Naive thymus-derived CD4-positive, alpha-beta T cell (primary cell): ENCODE data around the gene MAPKAP1. TPM values are rescaled to one million over a fixed set of nuclear protein-coding genes. Genes with fewer than 3 reads are reported as not detected.

ENCODE experiments used
- ATAC-seq: fragments of 150-1000 bp; cut with Tn5 transposase; 2 replicates; pipeline ENCODE4 v1.10.0; 2021; ENCODE audit warnings: mild to moderate bottlenecking, moderate library complexity
- CTCF ChIA-PET: fragments of 350-600 bp; sonication (Branson Sonifier 250); formaldehyde crosslinking; loops from one replicate; lab custom pipeline; 2021; ENCODE audit warnings: antibody characterized with exemption; lab: Charles Lee
- POLR2A ChIA-PET: fragments of 350-600 bp; sonication (Branson Sonifier 250); formaldehyde crosslinking; loops from one replicate; lab custom pipeline; 2021; ENCODE audit warnings: antibody characterized with exemption, inconsistent platforms; lab: Charles Lee
- DNase-seq, 9 donors: peaks; one replicate each; pipeline versions ENCODE4 v3.0.0 to v3.0.0-alpha.2; 2020 to 2022; ENCODE audit warnings: mixed read lengths in 1 of 9
- H3K27ac ChIP-seq: one replicate; pipeline ENCODE4 v1.7.0; 2013; ENCODE audit warnings: mild to moderate bottlenecking, low read depth, low read length, moderate library complexity
- H3K27me3 ChIP-seq, 2 donors: one replicate each; pipeline ENCODE4 v1.7.0; 2013; ENCODE audit warnings: low read length in 2 of 2, mild to moderate bottlenecking in 2 of 2, moderate library complexity in 2 of 2; ENCODE audit not compliant: control insufficient read depth in 2 of 2, insufficient read depth in 2 of 2
- H3K36me3 ChIP-seq, 3 experiments: 1 replicate in 2 of 3; 2 replicates in 1 of 3; pipeline ENCODE4 v1.7.0; 2013; ENCODE audit warnings: low read length in 3 of 3, mild to moderate bottlenecking in 3 of 3, moderate library complexity in 1 of 3; ENCODE audit not compliant: insufficient read depth in 3 of 3, control insufficient read depth in 2 of 3
- H3K4me1 ChIP-seq, 2 donors: one replicate each; pipeline ENCODE4 v1.7.0; 2013; ENCODE audit warnings: low read length in 2 of 2, mild to moderate bottlenecking in 2 of 2, moderate library complexity in 1 of 2; ENCODE audit not compliant: control insufficient read depth in 2 of 2, insufficient read depth in 2 of 2
- H3K4me3 ChIP-seq: 2 replicates; pipeline ENCODE4 v1.7.0; 2013; ENCODE audit warnings: mild to moderate bottlenecking, low read length
- H3K9me3 ChIP-seq, 3 experiments: 1 replicate in 2 of 3; 2 replicates in 1 of 3; pipeline ENCODE4 v1.7.0; 2013; ENCODE audit warnings: low read length in 3 of 3; ENCODE audit not compliant: control insufficient read depth in 2 of 3
- H3K27ac Mint-ChIP-seq, 9 donors: one replicate each; pipeline ENCODE4 v1.8.0; 2020 to 2022; ENCODE audit warnings: mixed read lengths in 9 of 9, mild to moderate bottlenecking in 8 of 9, moderate library complexity in 5 of 9, inconsistent platforms in 2 of 9
- H3K27me3 Mint-ChIP-seq, 5 donors: one replicate each; pipeline ENCODE4 v1.8.0; 2021 to 2022; ENCODE audit warnings: mixed read lengths in 5 of 5, mild to moderate bottlenecking in 1 of 5
- H3K36me3 Mint-ChIP-seq, 5 donors: one replicate each; pipeline ENCODE4 v1.8.0; 2020 to 2022; ENCODE audit warnings: mixed read lengths in 5 of 5, mild to moderate bottlenecking in 3 of 5, inconsistent platforms in 1 of 5
- H3K4me1 Mint-ChIP-seq, 7 donors: one replicate each; pipeline ENCODE4 v1.8.0; 2020 to 2022; ENCODE audit warnings: mixed read lengths in 7 of 7, mild to moderate bottlenecking in 3 of 7, inconsistent platforms in 1 of 7
- H3K4me3 Mint-ChIP-seq, 10 donors: one replicate each; pipeline ENCODE4 v1.8.0; 2020 to 2022; ENCODE audit warnings: mild to moderate bottlenecking in 10 of 10, mixed read lengths in 10 of 10, moderate library complexity in 6 of 10, inconsistent platforms in 2 of 10
- H3K9me3 Mint-ChIP-seq, 11 donors: one replicate each; pipeline ENCODE4 v1.8.0; 2020 to 2022; ENCODE audit warnings: mixed read lengths in 11 of 11, mild to moderate bottlenecking in 4 of 11, inconsistent platforms in 1 of 11, moderate library complexity in 1 of 11
- intact Hi-C, 2 donors: fragments of 100-400 bp; cut with micrococcal nuclease; formaldehyde crosslinking; loops; one replicate each; pipeline ENCODE4 v1.15.1; 2023
- polyA plus RNA-seq, 2 donors: library from polyadenylated mRNA; unstranded; fragments of 300-500 nt; fragmentation: Illumina TruSeq; gene quantifications; one replicate each; pipeline ENCODE4 v1.2.3, GENCODE V29; 2021
- total RNA-seq, 6 experiments: library from RNA in 5 of 6; stranded (reverse) in 5 of 6; gene quantifications; 1 replicate in 5 of 6; 2 replicates in 1 of 6; pipeline ENCODE4 v1.2.3 and lab custom pipeline; 2021 to 2026

The MAPKAP1 gene
- total and polyA plus RNA-seq, 7 experiments from 2014 or later: 41.3 to 73.6 (median 55.8) TPM

DNA sequence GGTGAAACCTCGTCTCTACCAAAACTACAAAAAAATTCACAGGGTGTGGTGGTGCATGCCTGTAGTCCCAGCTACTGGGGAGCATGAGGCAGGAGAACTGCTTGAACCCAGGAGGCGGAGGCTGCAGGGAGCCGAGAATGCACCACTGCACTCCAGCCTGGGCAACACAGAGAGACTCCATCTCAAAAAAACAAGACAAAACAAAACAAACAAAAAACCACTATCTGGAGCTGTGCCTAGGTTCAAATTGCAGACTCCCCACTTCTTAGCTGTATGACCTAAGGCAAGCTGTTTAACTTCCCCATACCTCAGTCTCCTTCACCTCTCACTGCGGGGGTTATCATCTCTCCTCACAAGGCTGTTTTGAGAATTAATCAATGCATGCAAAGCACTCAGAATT lies 68.0 kb downstream of the MAPKAP1 start:
- ATAC-seq (no peak), DNase-seq (no peak)
- intact Hi-C loops: no loop called here
- H3K4me1 Mint-ChIP-seq: peaks cover 18 to 55% (median 40%) of the 10 kb centered on the region in 7 donors
- Histone ChIP-seq H3K36me3 (no peaks in the 10 kb centered on the region), H3K4me1 (peaks cover 0 to 4% of the 10 kb centered on the region in 2 donors), H3K9me3 (no peaks in the 10 kb centered on the region), H3K27me3 (no peaks in the 10 kb centered on the region), H3K27ac (no peak overlapping the region), H3K4me3 (no peak overlapping the region)
- peak overlapping the region in 1 of 9 donors; percentile 37 for H3K27ac Mint-ChIP-seq
- H3K27me3 Mint-ChIP-seq: no peaks in the 10 kb centered on the region
- H3K36me3 Mint-ChIP-seq: peaks cover 7 to 23% (median 15%) of the 10 kb centered on the region in 5 donors
- POLR2A ChIA-PET: no interaction called here
- no peak overlapping the region for H3K4me3 Mint-ChIP-seq
- no peaks in the 10 kb centered on the region for H3K9me3 Mint-ChIP-seq
- CTCF ChIA-PET: no interaction called here

GRCh38 chr9:125638239-125639045 lies 68.6 kb downstream of the MAPKAP1 start:
- no peak overlapping the region for H3K27ac ChIP-seq
- no peak overlapping the region for H3K4me3 ChIP-seq
- Mint-ChIP-seq H3K9me3 (no peaks in the 10 kb centered on the region), H3K36me3 (peaks cover 7 to 19% (median 13%) of the 10 kb centered on the region in 5 donors), H3K4me3 (no peak overlapping the region), H3K27ac (peak overlapping the region in 1 of 9 donors; percentile 55), H3K4me1 (peaks cover 18 to 59% (median 43%) of the 10 kb centered on the region in 7 donors), H3K27me3 (no peaks in the 10 kb centered on the region)
- ATAC-seq: no peak
- H3K4me1 ChIP-seq: peaks cover 0 to 4% of the 10 kb centered on the region in 2 donors
- POLR2A ChIA-PET: no interaction called here
- H3K27me3 ChIP-seq: no peaks in the 10 kb centered on the region
- intact Hi-C loops: no loop called here
- no peak for DNase-seq
- H3K9me3 ChIP-seq: no peaks in the 10 kb centered on the region
- CTCF ChIA-PET: no interaction called here
- H3K36me3 ChIP-seq: no peaks in the 10 kb centered on the region

DNA sequence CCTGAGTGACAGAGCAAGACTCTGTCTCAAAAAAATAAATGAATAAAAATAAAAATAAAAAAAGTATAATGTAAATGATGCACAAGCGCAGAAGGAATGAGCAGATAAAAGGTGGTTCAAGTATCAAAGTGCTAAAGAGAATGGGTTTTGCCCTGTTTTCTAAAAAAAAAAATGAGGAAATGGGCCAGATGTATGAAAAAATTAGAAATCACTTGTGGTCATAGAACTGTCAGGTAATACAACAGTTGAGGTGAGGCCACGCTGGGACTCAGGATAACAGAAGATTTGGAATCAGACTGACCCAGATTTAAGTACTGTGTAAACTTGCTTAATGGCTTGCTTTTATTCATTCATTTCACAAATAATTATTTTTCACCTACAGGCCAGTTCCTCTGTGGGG lies 69.8 kb downstream of the MAPKAP1 start:
- H3K27me3 ChIP-seq: no peaks in the 10 kb centered on the region
- intact Hi-C loops: no loop called here
- Mint-ChIP-seq H3K4me1 (peaks cover 26 to 68% (median 53%) of the 10 kb centered on the region in 7 donors), H3K36me3 (peaks cover 7 to 19% (median 10%) of the 10 kb centered on the region in 5 donors), H3K27me3 (no peaks in the 10 kb centered on the region), H3K27ac (no peak overlapping the region), H3K4me3 (no peak overlapping the region), H3K9me3 (no peaks in the 10 kb centered on the region)
- no peaks in the 10 kb centered on the region for H3K36me3 ChIP-seq
- H3K4me1 ChIP-seq: peaks cover 9 to 14% of the 10 kb centered on the region in 2 donors
- ATAC-seq: no peak
- ChIA-PET CTCF (interaction anchor here (0.6 kb wide), 1 partner anchor 847 kb away, joined by 3 read pairs; no protein-coding TSS in a partner anchor), POLR2A (no interaction called here)
- no peak overlapping the region for H3K27ac ChIP-seq
- no peak overlapping the region for H3K4me3 ChIP-seq
- H3K9me3 ChIP-seq: no peaks in the 10 kb centered on the region
- DNase-seq: no peak

GRCh38 chr9:125635888-125636287 lies 71.1 kb downstream of the MAPKAP1 start:
- no peak overlapping the region for H3K27ac ChIP-seq
- peak overlapping the region in 1 of 10 donors; percentile 10 for H3K4me3 Mint-ChIP-seq

DNA sequence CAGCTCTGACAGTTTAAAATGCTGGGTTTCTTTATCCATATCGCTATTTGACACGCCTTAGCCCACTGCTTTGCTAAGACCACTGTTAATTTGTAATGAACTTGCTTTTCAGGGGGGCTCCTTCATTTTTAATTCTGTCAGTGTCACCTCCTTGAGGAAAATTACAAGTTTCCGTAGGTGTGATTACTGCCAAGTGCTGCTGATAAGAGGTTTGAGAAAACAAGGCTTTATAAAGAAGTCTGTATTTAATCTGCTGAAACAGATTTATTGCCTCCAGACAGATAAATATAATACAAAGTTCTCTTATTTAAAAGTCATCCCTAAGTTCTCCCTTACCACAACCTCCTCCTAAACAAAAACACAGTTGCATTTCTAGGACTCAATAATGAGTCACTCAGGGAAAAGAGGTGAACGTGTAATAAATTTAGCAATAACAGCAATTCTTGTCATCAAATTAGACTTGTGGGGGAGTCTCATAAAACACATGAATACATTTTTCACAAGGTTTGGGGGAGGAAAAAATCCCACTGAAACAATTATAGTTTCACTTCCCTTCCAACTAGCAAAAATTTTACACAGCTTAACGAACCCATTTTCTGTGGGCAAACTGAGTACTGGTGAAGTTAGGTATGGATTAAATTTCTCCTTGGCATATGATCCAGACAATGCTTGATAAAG lies 72.8 kb downstream of the MAPKAP1 start:
- peaks cover 7 to 18% (median 7%) of the 10 kb centered on the region in 5 donors for H3K36me3 Mint-ChIP-seq
- no peak overlapping the region for H3K27ac Mint-ChIP-seq
- H3K4me3 ChIP-seq: no peak overlapping the region
- ATAC-seq: no peak
- intact Hi-C loops: no loop called here
- H3K4me1 Mint-ChIP-seq: peaks cover 38 to 77% (median 65%) of the 10 kb centered on the region in 7 donors
- no peak for DNase-seq
- H3K4me3 Mint-ChIP-seq: no peak overlapping the region
- no peak overlapping the region for H3K27ac ChIP-seq
- H3K27me3 ChIP-seq: no peaks in the 10 kb centered on the region
- H3K9me3 ChIP-seq: no peaks in the 10 kb centered on the region
- CTCF ChIA-PET: interaction anchor here (0.7 kb wide), 1 partner anchor 223 kb away, joined by 3 read pairs; no protein-coding TSS in a partner anchor
- H3K9me3 Mint-ChIP-seq: no peaks in the 10 kb centered on the region
- POLR2A ChIA-PET: no interaction called here
- no peaks in the 10 kb centered on the region for H3K27me3 Mint-ChIP-seq
- H3K36me3 ChIP-seq: no peaks in the 10 kb centered on the region
- peaks cover 11 to 15% of the 10 kb centered on the region in 2 donors for H3K4me1 ChIP-seq

More at GRCh38 chr9:125635888-125636287, 71.1 kb downstream of the MAPKAP1 start:
- no peaks in the 10 kb centered on the region for H3K27me3 Mint-ChIP-seq
- peaks cover 38 to 80% (median 65%) of the 10 kb centered on the region in 7 donors for H3K4me1 Mint-ChIP-seq
- peaks cover 7 to 19% (median 10%) of the 10 kb centered on the region in 5 donors for H3K36me3 Mint-ChIP-seq
- intact Hi-C loops: no loop called here
- no peaks in the 10 kb centered on the region for H3K9me3 ChIP-seq
- ATAC-seq (no peak), DNase-seq (no peak)
- CTCF ChIA-PET: no interaction called here
- POLR2A ChIA-PET: no interaction called here
- H3K27ac Mint-ChIP-seq: peak overlapping the region in 1 of 9 donors; percentile 3
- H3K9me3 Mint-ChIP-seq: no peaks in the 10 kb centered on the region
- no peaks in the 10 kb centered on the region for H3K27me3 ChIP-seq
- H3K36me3 ChIP-seq: no peaks in the 10 kb centered on the region
- no peak overlapping the region for H3K4me3 ChIP-seq
- peaks cover 11 to 15% of the 10 kb centered on the region in 2 donors for H3K4me1 ChIP-seq

GRCh38 chr9:125633116-125633745 lies 73.8 kb downstream of the MAPKAP1 start:
- ATAC-seq (no peak), DNase-seq (no peak)
- CTCF ChIA-PET: interaction anchor here (0.6 to 1.3 kb wide), 4 partner anchors 12 to 226 kb away, joined by 3 to 4 read pairs (median 4); no protein-coding TSS in a partner anchor

More at GRCh38 chr9:125633116-125633745, 73.8 kb downstream of the MAPKAP1 start:
- Histone ChIP-seq H3K27me3 (no peaks in the 10 kb centered on the region), H3K27ac (no peak overlapping the region), H3K4me1 (peaks cover 11 to 15% of the 10 kb centered on the region in 2 donors), H3K4me3 (no peak overlapping the region), H3K9me3 (no peaks in the 10 kb centered on the region), H3K36me3 (no peaks in the 10 kb centered on the region)
- no peak overlapping the region for H3K4me3 Mint-ChIP-seq
- no peaks in the 10 kb centered on the region for H3K27me3 Mint-ChIP-seq
- peaks cover 41 to 80% (median 70%) of the 10 kb centered on the region in 7 donors for H3K4me1 Mint-ChIP-seq
- POLR2A ChIA-PET: no interaction called here
- H3K36me3 Mint-ChIP-seq: peaks cover 4 to 14% (median 6%) of the 10 kb centered on the region in 5 donors
- no peaks in the 10 kb centered on the region for H3K9me3 Mint-ChIP-seq
- intact Hi-C loops: no loop called here
- no peak overlapping the region for H3K27ac Mint-ChIP-seq
